ENCODE data around the gene FEM1B. TPM values are rescaled to one million over a fixed set of nuclear protein-coding genes. Genes with fewer than 3 reads are reported as not detected.
A peak's percentile ranks its signal among the peaks of the same experiment; 100 is the strongest.

Gene FEM1B
- total RNA-seq, 1 donor from 2014 or later = 21.5 TPM

GRCh38 chr15:68256675-68257450 lies 20.7 kb upstream of the FEM1B start:
- DNase-seq (ENCODE audit: low spot score) (peak; percentile 96), ATAC-seq (peak; percentile 94)

DNA sequence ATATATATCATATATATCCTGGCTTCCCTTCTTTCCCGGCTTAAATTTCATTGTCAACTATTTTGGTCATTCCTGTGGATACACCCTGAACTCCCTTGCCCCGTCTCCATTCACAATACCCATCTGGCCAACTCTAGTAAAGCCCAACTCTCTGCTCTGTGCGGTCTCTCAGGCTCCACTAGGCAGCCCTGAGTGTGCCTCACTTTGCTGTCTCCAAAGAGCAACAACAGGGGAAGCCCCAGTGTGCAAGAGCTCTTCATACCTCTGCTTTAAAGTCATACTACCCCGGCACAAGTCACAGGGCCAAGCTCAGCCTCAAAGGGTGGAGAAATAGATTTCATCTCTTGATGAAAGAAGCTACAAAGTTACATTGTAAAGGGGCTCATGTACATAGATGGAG lies 18.9 kb upstream of the FEM1B start:
- DNase-seq (ENCODE audit: low spot score) (no peak), ATAC-seq (peak; percentile 37)

GRCh38 chr15:68259883-68260282 lies 17.7 kb upstream of the FEM1B start:
- DNase-seq (ENCODE audit: low spot score) (no peak), ATAC-seq (no peak)

GRCh38 chr15:68261241-68261640 lies 16.3 kb upstream of the FEM1B start:
- DNase-seq (ENCODE audit: low spot score) (no peak), ATAC-seq (no peak)

DNA sequence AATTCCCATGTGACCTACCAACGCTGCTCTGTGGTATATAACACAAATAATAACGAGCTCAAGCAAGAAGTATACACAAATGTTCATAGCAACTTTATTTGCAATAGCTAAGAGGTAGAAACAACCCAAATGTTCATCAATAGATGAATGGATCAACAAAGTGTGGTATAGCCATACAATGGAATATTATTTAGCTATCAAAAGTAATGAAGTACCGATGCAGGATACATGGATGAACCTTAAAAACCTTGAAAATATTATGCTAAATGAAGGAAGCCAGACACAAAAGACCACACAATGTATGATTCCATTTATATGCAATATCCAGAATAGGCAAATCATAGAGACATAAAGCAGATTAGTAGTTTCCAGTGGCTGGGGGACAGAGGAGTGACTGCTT lies 15.6 kb upstream of the FEM1B start:
- no peak for ATAC-seq

DNA sequence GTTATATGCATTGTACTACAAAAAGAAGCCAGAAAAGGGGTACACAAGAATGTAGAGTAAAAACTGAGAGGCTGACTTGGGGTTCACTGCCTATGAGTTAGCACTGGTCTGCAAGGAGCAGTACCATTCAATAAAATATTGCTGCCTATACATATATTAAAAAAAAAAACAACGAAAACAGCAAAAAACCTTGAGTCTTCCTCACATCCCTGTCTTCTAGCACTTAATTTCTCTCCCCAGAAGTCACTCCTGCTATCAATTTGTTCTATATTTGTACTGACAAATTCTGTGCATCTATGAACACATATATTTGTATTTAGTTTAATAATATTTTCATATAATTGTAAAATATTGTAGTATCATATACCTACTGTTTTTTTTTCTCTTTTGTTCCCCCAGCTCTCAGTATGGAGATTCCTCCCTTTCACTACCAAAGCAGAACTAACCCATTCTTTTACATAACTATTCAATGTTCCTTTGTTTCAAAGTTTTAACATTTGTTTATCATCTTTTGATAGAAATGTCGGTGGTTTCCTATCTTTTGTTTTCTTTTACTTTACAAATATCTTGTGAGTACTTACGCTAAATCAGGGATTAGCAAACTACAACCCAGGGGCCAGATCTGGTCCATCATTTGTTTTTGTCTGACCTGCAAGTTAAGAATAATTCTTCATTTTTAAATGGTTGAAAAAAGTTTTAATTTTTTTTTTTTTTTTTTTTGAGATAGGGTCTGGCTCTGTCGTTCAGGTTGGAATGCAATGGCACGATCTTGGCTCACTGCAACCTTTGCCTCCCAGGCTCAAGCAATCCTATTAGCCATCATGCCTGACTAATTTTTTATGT lies 14.8 kb upstream of the FEM1B start:
- DNase-seq (ENCODE audit: low spot score) (no peak), ATAC-seq (no peak)

More for the DNA sequence above, 15.6 kb upstream of the FEM1B start:
- DNase-seq (ENCODE audit: low spot score) = no peak

DNA sequence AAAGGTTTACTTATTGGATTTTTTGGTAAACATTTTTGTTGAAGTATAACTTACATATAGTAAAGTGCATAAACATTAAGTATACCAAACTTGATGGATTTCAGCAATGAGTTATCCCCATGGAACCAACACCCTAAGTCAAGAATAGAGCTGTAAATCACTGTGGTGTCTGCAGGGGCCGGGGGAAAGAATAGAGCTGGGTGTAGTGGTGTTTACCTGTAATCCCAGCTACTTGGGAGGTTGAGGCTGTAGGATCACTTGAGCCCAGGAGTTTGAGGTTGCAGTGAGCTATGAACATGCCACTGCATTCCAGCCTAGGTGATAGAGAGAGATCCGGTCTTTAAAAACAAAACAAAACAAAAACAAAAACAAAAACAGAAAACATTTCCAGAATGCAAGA lies 13.3 kb upstream of the FEM1B start:
- no peak for ATAC-seq

DNA sequence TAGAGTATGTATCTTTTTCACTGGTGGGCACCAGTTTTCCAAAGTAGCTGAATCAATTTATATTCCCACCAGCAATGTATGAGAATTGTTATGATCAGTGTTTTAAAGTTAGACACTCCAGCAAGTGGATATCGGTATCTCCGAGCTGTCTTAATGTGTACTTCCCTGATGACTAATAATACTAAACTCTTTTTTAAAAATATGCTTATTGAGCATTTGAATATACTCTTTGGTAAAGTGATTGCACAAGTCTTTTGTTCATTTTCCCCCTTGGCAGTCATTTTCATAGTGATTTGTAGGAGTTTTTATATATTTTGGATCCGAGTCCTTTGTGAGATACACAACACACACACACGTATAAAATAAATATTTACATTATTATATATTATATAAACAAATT lies 12.5 kb upstream of the FEM1B start:
- no peak for ATAC-seq
- DNase-seq (ENCODE audit: low spot score) = no peak

More for the DNA sequence above, 13.3 kb upstream of the FEM1B start:
- no peak for DNase-seq (ENCODE audit: low spot score)

DNA sequence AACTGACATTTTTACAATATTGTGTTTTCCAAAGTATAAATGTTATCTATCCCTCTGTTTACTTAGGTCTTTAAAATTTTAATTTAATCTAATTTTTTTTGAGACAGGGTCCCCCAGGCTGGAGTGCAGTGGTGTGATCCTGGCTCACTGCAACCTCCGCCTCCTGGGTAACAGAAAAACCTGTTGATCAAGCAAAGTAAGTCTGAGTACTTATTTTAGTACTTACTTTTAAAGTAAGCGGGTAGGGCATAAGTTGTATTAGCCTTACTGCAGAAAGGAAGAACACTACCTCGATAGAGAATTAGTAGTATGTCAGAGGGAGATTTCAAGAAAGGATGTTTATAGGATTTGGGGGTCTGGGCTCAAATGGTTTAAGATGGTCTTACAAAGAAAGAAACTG lies 11.9 kb upstream of the FEM1B start:
- ATAC-seq (no peak), DNase-seq (ENCODE audit: low spot score) (no peak)

DNA sequence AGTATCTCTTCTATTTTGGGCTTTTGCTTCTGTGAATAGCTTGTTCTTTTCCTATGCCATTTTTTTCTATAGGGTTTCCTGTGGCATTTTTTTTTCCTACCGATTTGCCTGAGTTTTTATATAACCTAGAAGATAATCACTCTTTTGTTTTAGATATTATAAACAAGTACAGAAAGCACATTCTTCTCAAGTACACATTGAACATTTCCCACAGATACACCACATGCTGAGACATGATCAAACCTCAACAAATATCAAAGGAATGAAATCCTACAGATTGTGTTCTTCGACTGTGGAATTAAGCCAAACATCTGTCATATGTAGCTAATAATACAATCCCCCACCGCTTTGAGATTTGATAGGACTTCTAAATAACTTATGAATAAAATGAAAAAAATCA lies 9.1 kb upstream of the FEM1B start:
- DNase-seq (ENCODE audit: low spot score) = no peak
- no peak for ATAC-seq

DNA sequence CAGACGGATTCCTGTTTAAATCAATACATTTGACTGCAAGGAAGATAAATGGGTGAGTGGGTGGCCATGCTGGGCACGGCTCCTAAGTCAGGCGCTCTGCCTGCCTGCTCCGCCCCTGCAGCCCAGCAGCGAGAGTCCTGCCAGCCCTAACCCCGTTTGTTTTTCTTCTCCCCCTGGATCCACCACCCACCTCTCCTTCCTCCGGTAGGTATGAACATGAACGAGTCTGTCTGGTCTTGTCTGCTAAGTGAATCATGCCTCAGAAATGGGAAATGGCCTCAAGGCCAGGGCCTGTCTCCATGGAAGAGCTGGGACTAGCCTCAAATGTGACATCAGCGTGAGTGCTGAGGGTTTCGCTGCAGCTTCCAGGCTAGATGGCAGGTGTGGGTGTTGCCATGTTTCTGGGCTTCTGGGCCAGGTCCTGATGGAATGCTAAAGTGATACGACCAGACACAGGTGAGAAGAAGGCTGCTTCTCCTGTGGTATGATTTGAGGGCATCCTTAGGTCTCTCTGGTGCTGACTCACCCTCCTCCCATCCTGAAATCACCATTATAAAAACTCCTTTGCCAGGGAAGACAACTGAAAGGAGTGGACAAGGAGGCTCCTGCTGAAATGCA lies 5.6 kb upstream of the FEM1B start:
- DNase-seq (ENCODE audit: low spot score) = no peak

DNA sequence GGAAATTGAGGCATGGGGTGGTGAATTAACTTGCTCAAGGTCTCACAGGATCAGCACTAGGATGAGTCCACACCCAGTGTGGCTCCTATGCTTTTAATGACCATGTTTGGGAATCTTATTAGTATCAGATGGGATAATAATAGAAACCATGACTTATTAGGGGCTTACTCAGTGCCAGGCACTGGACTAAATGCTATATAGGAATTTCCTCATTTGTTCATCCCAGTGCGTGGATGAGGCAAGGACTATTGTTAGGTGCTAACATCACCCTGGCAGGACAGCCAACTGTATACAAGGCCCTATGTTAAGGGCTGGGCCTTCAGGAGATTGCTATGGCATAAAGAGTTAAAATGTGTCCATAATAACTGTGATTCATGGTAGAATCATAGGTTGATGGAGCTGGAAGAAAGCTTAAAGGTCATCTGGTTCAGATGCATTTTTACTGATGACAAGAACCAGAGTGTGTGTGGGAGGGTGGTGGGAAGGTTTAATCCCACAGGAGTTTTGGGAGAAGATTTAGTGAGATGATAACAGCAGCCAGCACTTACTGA lies 4.7 kb upstream of the FEM1B start:
- ATAC-seq (no peak), DNase-seq (ENCODE audit: low spot score) (no peak)

More for the DNA sequence above, 5.6 kb upstream of the FEM1B start:
- ATAC-seq = peak; percentile 63

- DNase-seq (ENCODE audit: low spot score) (no peak), ATAC-seq (no peak)
Measured at GRCh38 chr15:68274201-68274848, 3.2 kb upstream of the FEM1B start.

- peak; percentile 35 for ATAC-seq
- peak; percentile 81 for DNase-seq (ENCODE audit: low spot score)
Measured at GRCh38 chr15:68275165-68275746, 2.3 kb upstream of the FEM1B start.

GRCh38 chr15:68276668-68277067 lies 877 bp upstream of the FEM1B start:
- no peak for ATAC-seq
- no peak for DNase-seq (ENCODE audit: low spot score)

GRCh38 chr15:68277131-68277602 lies 378 bp upstream of the FEM1B start:
- DNase-seq (ENCODE audit: low spot score) (no peak), ATAC-seq (peak; percentile 16)

- DNase-seq (ENCODE audit: low spot score) (no peak), ATAC-seq (no peak)
Measured at GRCh38 chr15:68278345-68278594, 725 bp downstream of the FEM1B start.

GRCh38 chr15:68278595-68279405 lies 1.3 kb downstream of the FEM1B start:
- ATAC-seq (peak; percentile 0), DNase-seq (ENCODE audit: low spot score) (no peak)
